ENCODE data around the gene SNED1.

DNA sequence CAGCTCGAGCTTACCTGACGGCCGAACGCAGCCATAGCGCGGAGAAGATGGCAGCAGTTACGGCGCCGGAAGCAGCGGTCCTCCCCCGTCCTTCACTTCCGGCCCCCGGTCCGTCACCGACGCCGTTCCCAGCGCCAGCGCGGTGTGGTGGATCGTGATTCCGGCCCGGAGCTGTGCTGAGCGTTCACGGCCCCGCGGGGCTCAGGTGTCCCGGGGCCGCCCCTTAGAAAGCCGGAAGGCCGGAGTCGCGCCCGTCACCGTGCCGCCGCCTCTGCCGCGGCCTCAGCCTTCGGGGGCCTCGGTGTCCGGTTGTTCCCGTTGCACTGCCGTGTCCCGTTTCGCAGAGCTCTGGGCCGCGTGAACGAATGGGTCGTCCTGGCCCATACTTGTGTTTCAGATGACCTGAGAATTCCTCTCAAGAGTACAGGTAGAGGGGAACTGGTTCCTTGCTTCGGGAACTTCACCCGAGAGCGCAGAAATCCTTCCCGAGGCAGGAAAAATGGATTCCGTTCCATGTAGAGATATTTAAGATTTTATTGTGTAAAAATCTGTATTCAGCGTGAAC, 103.9 kb downstream of the SNED1 start, which contains the start of gene MTERF4:
- TF ChIP-seq, protein P1, sequence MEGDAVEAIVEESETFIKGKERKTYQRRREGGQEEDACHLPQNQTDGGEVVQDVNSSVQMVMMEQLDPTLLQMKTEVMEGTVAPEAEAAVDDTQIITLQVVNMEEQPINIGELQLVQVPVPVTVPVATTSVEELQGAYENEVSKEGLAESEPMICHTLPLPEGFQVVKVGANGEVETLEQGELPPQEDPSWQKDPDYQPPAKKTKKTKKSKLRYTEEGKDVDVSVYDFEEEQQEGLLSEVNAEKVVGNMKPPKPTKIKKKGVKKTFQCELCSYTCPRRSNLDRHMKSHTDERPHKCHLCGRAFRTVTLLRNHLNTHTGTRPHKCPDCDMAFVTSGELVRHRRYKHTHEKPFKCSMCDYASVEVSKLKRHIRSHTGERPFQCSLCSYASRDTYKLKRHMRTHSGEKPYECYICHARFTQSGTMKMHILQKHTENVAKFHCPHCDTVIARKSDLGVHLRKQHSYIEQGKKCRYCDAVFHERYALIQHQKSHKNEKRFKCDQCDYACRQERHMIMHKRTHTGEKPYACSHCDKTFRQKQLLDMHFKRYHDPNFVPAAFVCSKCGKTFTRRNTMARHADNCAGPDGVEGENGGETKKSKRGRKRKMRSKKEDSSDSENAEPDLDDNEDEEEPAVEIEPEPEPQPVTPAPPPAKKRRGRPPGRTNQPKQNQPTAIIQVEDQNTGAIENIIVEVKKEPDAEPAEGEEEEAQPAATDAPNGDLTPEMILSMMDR (IDR thresholded peaks at IDR 0.05) = no peak
- peak in 2 of 3 donors; percentile 71 to 94 for TF ChIP-seq POLR2AphosphoS5 (IDR thresholded peaks at IDR 0.05)
- no peak for TF ChIP-seq EP300 (IDR thresholded peaks at IDR 0.05)
- peak; percentile 2 to 20 for TF ChIP-seq POLR2A (IDR thresholded peaks at IDR 0.05)

Measured in suprapubic skin (tissue), 4 donors.